HepG2 (cell line): ENCODE data around the gene TMEM135. TPM values are rescaled to one million over a fixed set of nuclear protein-coding genes. Genes with fewer than 3 reads are reported as not detected.

Source experiments
- AGO2 ChIP-seq: fragments of 200-400 bp; formaldehyde crosslinking; optimal IDR thresholded peaks from 2 replicates; pipeline ENCODE3; 2017; ENCODE audit warnings: mild to moderate bottlenecking, low read depth, low read length, moderate library complexity
- ATF3 ChIP-seq: sonication (generic); formaldehyde crosslinking; IDR thresholded peaks from 2 replicates; pipeline ENCODE4 v1.4.0; 2020; ENCODE audit warnings: missing genetic modification reagents
- BCL6 ChIP-seq: IDR thresholded peaks from 2 replicates; pipeline ENCODE4 v1.6.1; 2016; ENCODE audit warnings: missing genetic modification reagents, missing compliant biosample characterization
- CBX5 ChIP-seq: sonication (generic); formaldehyde crosslinking; IDR thresholded peaks from 2 replicates; pipeline ENCODE4 v1.4.0; 2020; ENCODE audit warnings: missing genetic modification reagents, borderline replicate concordance
- CREM ChIP-seq, 2 experiments: sonication (generic) in 1 of 2; formaldehyde crosslinking in 1 of 2; IDR thresholded peaks; 2 replicates each; pipeline versions ENCODE4 v1.4.0 to v1.6.1; 2016 to 2020; ENCODE audit warnings: antibody characterized with exemption in 1 of 2, mild to moderate bottlenecking in 1 of 2, missing genetic modification reagents in 1 of 2
- E2F1 ChIP-seq: sonication (generic); formaldehyde crosslinking; IDR thresholded peaks from 2 replicates; pipeline ENCODE4 v1.5.0; 2020; ENCODE audit warnings: missing genetic modification reagents
- GABPA ChIP-seq, 2 experiments: IDR thresholded peaks; 2 replicates each; pipeline ENCODE4 v1.6.1; 2011 to 2016; ENCODE audit warnings: low read depth in 2 of 2, low read length in 1 of 2, missing biosample characterization in 1 of 2, missing genetic modification characterization in 1 of 2
- HOXD1 ChIP-seq: sonication (generic); formaldehyde crosslinking; IDR thresholded peaks from 2 replicates; pipeline ENCODE4 v1.5.0; 2020; ENCODE audit warnings: missing genetic modification reagents
- MIER2 ChIP-seq: IDR thresholded peaks from 2 replicates; pipeline ENCODE4 v1.6.1; 2016; ENCODE audit warnings: missing biosample characterization, missing genetic modification reagents
- MNT ChIP-seq: fragments of 450-650 bp; IDR thresholded peaks from 2 replicates; pipeline ENCODE4 v1.6.1; 2016
- MTF2 ChIP-seq: sonication (generic); formaldehyde crosslinking; IDR thresholded peaks from 2 replicates; pipeline ENCODE4 v1.5.0; 2020; ENCODE audit warnings: missing genetic modification reagents, borderline replicate concordance
- NR0B2 ChIP-seq: sonication (generic); formaldehyde crosslinking; IDR thresholded peaks from 2 replicates; pipeline ENCODE4 v1.4.0; 2020; ENCODE audit warnings: mild to moderate bottlenecking, missing genetic modification reagents
- NRL ChIP-seq: sonication (generic); formaldehyde crosslinking; IDR thresholded peaks from 2 replicates; pipeline ENCODE4 v1.5.0; 2020; ENCODE audit warnings: missing genetic modification reagents, mild to moderate bottlenecking, moderate library complexity, borderline replicate concordance
- PHB2 ChIP-seq: fragments of 450-650 bp; IDR thresholded peaks from 2 replicates; pipeline ENCODE4 v1.6.1; 2018; ENCODE audit not compliant: partially characterized antibody
- RERE ChIP-seq: IDR thresholded peaks from 2 replicates; pipeline ENCODE4 v1.6.1; 2016; ENCODE audit warnings: low read depth, missing genetic modification reagents, missing compliant biosample characterization
- SMARCC2 ChIP-seq: fragments of 450-650 bp; IDR thresholded peaks from 2 replicates; pipeline ENCODE4 v1.6.1; 2017; ENCODE audit warnings: antibody characterized with exemption, mild to moderate bottlenecking
- TAF1 ChIP-seq: sonication (generic); formaldehyde crosslinking; IDR thresholded peaks from 2 replicates; pipeline ENCODE4 v1.4.0; 2020; ENCODE audit warnings: missing genetic modification reagents
- ZNF275 ChIP-seq: sonication (generic); formaldehyde crosslinking; IDR thresholded peaks from 2 replicates; pipeline ENCODE4 v1.8.0; 2022; ENCODE audit warnings: missing genetic modification reagents, mild to moderate bottlenecking, inconsistent platforms, borderline replicate concordance
- ZNF556 ChIP-seq: sonication (generic); formaldehyde crosslinking; IDR thresholded peaks from 2 replicates; pipeline ENCODE4 v1.4.0; 2020; ENCODE audit warnings: mild to moderate bottlenecking, missing genetic modification reagents, borderline replicate concordance
- polyA plus RNA-seq, 8 experiments: library from polyadenylated mRNA; depleted of rRNA in 3 of 8; stranded (reverse) in 7 of 8; unstranded in 1 of 8; fragments of >200 nt; fragmentation: Illumina TruSeq in 4 of 8; extraction: Trizol in 4 of 8; gene quantifications; 2 replicates each; pipeline versions ENCODE4 v1.2.1 to v1.2.3, GENCODE V29; 2011 to 2016; ENCODE audit warnings: low read depth in 4 of 8, missing spikeins in 1 of 8, mixed read lengths in 1 of 8; ENCODE audit not compliant: insufficient read depth in 1 of 8
- total RNA-seq, 5 experiments: library from RNA; depleted of rRNA; stranded (reverse); fragments of >200 nt; fragmentation: Illumina TruSeq; extraction: Trizol; gene quantifications; 2 replicates each; pipeline ENCODE4 v1.2.3, GENCODE V29; 2016; ENCODE audit warnings: low read depth in 1 of 5

The TMEM135 gene
- total and polyA plus RNA-seq, 2 of the 13 experiments (the other 11 are each of a cell fraction or from before 2014, with no cell fraction given) = 36.6 to 88.9 TPM

GRCh38 chr11:87128372-87128771 lies 90.6 kb downstream of the TMEM135 start (continued):
- TF ChIP-seq ATF3 (CRISPR knock-in tag) (no peak), TAF1 (CRISPR knock-in tag) (no peak), CBX5 (no peak), ZNF275 (CRISPR knock-in tag) (no peak), ZNF556 (CRISPR knock-in tag) (no peak), MIER2 (CRISPR knock-in tag) (no peak), CREM (IDR thresholded peaks at IDR 0.05) (peak; percentile 71), CREM (CRISPR knock-in tag; IDR thresholded peaks at IDR 0.05) (no peak), AGO2 (no peak), PHB2 (no peak), RERE (CRISPR knock-in tag) (peak; percentile 96), MNT (no peak), NRL (CRISPR knock-in tag) (no peak), NR0B2 (CRISPR knock-in tag) (no peak), GABPA (IDR thresholded peaks at IDR 0.05; ENCODE audit: low read depth, low read length) (no peak), GABPA (CRISPR knock-in tag; IDR thresholded peaks at IDR 0.05; ENCODE audit: low read depth) (0 out of 2 replicates have a peak, but pooled peaks have one; percentile 30), SMARCC2 (no peak), HOXD1 (CRISPR knock-in tag) (peak; percentile 57; the same call in 1 of the 2 replicates), MTF2 (CRISPR knock-in tag) (no peak), BCL6 (CRISPR knock-in tag) (peak; percentile 89), E2F1 (CRISPR knock-in tag) (no peak)
